Fibroblast of skin of left quadriceps (primary cell): Measurements from ENCODE around the gene PROM1.

Source experiments
- DNase-seq, 2 experiments: peaks; one replicate each; pipeline ENCODE4 v3.0.0-alpha.2; 2013; ENCODE audit warnings: low read depth in 2 of 2

Gene PROM1

DNA sequence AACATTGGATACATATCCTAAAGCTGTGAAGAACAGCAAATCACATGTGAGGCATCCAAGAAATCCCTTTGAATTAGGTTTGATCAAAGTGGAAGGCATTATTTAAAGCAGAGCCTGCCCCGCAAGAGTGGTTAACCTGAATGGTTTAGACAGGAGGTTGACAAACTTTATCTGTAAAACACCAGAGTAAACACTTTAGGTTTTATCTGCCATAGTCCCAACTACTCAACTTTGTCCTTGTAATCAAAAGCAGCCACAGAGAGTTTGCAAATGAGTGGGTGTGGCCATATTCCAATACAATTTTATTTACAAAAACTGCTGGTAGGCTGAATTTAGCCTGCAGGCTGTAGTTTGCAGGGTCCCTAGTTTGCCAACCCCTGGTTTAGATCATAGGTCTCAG, 95.6 kb downstream of the PROM1 start:
- no peak for DNase-seq

DNA sequence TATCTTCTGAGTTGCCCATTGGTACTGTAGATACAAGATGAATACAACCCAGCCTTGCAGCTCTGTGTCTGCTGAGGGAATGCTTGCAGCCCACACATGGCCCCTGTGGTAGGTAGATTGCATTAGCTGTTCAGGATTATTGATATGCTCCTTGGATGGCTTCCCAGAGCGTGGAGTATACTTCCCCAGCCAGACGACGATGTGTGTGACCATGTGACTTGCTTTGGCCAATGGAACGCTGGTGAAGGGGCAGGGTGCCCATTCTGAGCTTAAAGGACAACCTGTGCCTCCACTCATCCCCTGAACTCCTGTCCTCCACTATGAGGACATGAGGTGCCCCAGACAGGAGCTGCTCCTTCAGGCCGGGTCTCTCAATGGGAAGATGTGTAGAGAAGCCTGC, 96.9 kb downstream of the PROM1 start:
- DNase-seq: no peak

DNA sequence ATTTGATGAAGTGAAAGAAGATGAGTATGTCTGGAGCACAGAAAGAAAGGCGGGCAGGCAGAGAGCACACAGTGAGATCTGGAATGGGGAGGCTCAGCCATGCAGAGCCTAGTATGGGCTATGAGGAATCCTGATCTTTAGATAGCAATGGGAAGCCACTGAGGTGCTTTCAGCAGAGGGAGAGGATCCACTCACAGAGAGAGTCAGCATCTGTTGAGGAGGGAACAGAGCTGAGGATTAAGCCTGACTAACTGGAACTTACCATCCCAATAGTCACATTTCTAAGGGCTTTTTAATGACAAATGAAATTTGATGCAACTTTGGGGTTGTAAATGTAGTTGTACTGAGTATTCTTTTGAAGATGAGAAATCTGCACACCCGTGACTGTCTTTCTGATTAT, 100.2 kb downstream of the PROM1 start:
- DNase-seq: no peak

DNA sequence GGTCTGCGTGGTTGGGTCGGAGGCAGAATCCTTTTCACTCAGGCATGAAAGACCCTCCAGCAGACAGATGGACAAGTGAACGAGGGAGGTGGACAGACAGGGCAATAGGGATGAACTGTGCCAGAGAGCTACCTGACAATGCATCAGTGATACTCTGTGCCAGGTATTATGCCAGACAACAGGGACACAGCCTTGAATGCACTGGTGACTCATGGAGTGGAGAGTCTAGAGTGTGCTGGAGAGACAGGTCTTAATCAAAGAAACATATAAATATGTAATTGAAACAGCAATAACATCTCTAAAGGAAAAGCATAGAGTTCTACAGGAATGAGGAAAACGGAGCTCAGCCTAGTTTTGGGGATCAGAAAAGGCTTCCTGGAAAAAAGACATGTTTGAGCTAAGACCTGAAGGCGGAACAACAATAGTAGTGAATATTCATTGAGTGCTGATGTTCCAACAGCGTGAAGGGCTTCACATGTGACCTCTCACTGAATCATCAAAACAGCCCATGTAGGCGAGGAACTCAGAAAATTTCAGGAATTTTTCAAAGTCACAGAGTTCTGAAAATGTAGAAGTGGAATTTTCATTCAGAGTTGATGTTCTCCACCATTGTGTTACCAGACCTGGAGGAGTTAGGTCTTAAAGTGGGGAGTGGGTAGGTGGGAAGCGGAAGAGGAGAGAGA, 100.8 kb downstream of the PROM1 start:
- DNase-seq: no peak

DNA sequence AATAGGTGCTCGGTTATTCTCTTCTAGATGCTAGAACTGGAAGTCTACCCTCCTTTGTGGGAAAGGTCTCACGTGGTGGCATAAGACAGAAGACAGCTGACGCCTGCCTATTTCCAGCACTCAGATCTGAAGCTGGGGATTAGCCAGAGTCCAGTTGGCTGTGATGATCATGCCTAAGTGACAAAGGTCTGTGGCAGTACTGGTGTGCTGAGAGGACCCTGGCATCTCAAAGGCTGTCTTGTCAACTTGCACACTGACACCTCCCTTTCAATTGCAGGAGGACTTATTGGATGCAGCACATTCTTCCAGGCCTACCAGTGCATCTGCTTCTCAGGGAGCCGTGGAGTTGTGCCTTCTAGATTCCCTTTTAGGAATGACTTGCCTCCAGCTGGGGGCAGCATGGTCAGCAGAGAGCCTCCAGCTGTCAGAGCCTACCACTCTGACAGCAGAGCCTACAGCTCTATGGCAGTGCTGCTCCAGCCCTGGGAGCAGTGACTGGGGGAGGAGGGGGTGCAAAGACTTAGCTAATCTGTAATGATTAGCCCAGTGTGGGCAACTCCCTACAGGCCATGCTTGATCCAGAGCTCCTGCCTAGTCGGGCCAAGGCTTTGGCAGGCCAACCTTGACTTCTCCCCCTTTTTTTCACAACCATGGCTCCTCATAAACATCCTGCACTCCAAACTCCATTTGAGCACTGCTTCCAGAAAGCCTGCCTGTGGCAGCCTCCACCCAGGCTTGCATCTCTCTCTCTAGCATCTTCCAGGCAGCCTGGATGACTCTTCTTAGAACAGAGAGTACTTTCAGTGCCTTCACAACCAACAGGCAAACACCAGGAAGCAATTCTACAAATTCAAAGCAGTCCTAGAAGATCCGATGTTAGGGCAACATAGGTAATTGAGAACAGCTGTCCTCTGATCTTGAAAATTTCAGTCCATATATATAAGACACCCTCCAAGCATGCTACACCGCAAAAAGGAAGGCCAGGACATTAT, 107.1 kb downstream of the PROM1 start:
- DNase-seq: no peak

DNA sequence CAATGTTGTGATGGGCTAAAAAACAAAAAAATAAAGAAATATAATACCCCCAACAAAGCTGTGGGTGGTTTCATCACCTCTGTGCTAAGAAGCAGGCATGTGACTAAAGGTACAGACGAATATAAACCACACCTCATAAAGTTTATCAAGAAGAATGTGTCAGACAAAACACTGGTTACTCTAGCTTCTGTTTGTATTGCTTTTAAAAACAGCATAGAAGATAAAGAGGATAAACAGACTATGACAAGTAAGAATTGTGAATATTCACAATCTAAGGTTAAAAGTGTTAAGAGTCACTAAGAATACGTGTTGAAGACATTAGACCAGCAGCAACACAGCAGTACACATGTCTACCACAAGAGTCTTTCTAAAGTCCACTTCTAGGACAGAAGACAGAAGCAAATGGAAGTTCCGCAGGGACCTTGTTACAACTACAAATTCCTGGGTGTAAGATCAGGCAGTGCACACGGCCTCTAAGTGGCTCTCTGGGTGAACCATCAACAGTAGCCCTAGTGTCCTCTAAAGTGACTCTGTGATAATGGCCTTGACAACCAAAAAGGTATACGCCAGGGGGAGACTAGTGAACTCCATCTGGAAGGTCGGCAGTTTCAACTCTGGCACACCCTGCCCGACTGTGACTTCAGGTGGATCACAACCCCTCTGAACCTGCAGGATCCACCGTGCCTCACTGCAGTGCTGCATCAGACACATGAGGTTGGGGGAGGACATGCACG, 112.6 kb downstream of the PROM1 start:
- no peak for DNase-seq

DNA sequence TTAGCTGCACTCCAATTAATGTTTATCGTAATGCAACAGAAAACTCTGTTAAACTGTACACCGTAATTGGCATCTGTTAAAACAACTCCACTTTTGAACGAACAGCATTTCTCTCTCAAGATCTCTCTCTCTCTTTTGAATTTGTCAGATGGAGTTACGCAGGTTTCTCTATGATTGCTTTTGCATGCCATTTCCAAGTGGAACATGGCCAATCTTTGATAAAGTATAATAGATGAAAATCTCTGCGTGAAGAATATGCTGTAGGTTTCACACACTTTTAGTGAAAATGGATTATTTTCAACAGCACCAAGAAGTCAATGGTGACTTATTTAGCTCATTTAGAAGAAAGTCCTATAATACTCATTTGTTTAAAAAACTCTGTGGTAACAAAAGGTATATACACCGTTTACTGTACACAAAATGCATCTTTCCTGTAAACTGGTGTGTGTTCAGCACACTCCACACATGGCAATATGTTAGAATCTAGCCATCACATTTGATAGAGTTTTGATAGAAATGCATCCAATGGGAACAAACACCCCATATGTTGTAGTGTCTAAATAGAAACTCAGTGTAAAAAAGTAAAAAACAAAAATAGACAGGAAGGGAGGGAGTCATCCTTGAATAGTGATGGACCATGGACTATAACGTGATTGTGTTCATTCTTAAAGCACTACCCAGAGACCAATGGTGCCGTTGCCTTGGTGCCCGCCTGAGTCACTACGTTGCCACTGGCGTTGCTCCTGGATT, 115.1 kb downstream of the PROM1 start:
- no peak for DNase-seq

DNA sequence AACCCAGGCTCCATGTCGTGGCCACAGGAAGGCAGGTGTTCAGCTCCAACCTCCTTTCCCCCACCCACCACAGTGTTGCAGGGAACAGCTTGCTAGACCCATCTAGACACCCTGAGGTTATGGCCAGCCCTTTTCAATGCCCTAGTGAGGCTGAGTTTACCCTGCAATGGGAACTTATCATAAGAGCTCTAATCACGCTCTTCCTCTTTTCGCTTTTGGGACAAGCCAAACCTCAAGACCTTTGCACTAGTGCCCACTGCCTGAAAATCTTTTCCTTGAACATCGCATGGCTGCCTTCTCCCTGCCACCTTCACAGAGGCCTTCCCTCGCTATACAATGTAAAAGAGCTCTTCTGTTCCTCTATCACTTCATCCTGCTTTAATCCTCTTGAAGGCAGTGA, 118.5 kb downstream of the PROM1 start:
- DNase-seq: no peak

DNA sequence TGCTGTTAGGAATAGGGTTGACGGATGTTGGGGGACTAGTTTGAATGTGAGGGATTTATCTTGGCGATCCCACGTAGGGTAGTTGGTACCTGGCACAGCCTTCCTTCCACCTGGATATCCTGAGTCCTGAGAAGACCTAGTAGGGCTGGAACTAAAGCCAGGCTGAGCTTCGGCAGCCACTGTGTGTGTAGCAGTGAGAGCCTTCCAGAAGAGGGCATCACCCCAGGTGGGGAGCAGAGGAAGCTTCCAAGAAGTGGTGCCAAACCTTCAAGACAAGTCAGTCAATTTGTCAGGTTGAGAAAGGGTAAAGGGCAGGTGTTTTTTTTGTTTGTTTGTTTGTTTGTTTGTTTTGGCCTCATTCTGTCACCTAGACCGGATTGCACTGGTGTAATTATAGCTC, 119.7 kb downstream of the PROM1 start:
- no peak for DNase-seq

DNA sequence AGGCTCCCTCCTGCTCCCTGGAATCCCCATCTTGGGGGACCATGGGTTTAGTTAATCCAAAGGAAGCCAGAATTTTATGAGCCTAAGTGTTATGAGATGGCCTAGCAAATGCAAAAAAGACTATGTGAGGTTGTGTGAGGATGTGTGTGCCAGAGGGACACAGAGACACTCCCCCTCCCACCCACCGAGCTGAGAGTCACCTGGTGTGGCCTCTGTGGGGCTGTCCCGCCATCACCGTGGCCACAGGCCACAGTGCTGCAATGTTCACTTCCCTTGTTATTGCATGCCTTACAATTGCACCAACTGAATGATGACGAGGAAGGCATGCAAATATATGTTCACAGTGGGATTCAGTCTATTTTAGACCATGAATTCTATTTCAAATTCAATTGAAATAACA, 120.2 kb downstream of the PROM1 start:
- no peak for DNase-seq

DNA sequence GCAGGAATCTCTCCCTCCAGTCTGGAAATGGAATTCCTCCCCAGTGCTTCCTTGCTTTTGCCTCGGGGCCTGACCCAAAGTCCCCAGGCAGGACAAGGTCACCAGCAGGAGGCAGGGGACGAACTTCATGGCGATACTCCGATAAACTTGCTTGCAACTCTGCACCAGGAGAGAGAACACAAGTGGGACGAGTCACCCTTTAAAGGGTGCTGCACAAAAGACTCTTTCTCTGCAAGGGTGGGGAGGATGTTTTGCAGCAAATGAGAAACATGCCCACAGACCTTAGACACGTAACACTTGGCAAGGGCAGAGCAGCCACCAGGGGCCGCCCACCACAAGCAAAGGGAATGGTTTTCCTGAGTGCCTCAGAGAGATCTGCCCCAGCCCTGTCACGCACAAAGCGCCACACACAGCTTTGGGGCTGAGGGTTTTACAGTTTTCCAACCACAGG, 120.8 kb downstream of the PROM1 start, which contains the start of gene FGFBP2:
TSS of gene FGFBP2 (minus strand) at position 175 of the 451 bp plus-strand sequence. CDS start at position 129, 46 bp downstream.
- peak; percentile 29 to 36 for DNase-seq

DNA sequence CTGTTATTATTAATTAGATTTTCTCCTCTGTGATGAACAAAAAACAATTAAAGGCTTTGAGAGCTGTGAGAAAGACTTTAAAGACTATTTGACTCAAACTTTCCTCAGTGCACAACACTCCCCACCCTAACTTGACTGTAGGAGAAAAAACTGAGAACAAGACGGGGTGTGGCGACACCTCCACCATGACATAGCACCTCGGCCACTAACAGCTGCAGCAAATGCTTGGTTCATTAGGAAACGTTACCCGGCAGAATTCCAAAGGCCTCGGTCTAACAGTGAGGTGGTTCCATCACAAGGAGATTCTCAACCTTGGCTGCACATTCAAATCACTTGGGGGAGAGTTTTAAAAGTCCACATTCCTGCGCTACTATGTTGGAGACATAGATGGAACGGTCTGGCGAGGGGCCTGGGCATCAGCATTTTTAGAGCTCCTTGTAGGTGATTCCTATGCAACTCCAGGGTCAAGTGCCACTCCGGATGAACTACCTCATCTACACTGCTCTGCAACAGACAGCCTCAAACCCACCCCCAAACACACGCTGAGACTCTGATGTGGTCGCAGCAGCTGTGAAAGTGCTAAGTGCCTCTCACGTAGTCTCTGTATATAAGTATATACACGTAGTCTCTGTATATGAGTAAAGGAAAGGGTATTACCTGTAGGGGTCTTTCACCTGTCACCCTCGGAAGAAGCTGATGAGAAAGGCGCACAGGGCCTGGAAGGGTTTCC, 121.9 kb downstream of the PROM1 start:
- DNase-seq: no peak

DNA sequence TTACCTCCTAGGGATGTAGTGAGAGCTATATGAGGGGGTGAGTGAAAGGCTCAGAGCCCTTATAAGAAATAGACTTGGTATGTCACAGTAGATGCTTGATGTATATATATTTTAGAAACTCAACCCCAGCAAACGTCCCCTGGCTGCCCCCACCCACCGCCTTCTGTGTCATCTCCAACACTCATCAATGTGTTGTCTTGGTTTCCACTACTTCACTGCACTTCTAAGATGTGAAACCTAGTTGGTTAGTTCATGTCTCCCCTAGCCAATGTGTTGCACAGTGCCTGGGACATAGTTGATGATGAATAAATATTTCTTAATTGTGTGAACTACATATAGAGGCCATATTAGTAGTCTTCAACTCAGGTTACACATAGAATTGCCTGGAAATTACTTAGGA, 125.3 kb downstream of the PROM1 start:
- no peak for DNase-seq

DNA sequence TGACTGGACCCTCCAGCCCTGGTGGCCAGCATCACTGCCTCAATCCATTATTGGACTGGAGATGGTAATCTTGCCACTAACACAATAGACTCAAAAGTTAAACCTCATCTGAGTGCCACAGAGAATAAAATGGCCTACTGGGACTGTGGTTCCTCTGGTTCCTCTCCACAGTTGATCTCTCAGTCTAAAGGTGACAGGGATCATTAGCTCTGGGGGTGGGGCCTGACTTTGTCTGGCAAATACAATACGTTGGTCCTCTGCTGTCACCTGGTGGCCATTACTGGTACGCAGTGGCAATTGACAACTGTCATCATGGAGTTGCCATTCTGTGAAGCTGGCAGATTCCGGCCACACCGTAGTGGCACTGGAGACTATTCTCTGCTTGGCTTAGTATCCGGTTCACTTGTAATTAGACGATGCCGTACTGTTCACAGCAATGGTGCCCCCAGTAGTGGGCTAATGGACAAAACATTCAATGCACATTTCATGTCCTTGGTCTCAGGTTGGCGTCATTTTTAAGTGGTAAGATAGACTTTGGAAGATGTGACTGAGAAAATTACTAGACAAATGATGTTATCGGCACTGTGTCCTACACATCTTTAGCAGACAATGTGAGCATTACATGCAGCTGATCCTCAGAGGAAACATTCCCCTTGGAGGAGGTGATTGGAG, 127.5 kb downstream of the PROM1 start:
- DNase-seq: peak; percentile 16

DNA sequence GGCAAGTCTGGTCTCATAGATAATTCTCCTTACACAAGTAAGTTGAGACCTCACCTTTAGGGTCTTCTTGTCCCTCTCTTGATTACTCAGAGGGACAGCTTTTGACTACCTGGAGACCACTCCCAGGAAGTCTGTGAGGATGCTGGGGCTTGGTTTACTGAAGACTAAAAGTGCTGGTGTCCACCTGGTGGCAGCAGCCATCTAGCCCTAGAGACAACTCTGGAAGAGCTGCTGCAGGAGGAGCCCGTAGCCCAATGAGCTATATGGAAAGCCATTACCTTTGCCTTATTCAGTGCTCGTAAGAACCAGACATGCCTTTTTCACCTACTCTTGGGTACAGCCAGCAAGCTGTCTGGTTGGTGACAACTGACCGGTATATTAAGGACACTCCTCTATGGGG, 128.2 kb downstream of the PROM1 start:
- no peak for DNase-seq

DNA sequence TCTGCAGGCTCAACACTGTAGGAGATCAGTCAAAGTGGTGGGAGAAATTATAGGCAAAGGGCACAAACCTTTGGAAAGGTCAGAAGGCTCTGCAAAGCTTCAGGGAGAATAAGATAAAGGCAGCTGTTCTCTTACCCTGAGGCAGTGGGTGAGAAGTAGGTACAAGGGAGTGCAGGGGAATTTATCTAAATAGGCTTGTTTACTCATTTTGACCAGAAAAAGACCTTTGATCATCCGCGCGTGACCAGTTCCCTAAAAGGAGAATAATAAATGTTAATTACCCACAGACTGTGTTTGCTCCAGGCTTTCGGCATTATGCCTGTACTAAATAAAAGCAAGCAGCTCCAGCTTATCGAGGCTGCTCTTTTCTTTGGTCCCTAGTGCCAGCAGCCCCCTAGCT, 130.2 kb downstream of the PROM1 start:
- no peak for DNase-seq

DNA sequence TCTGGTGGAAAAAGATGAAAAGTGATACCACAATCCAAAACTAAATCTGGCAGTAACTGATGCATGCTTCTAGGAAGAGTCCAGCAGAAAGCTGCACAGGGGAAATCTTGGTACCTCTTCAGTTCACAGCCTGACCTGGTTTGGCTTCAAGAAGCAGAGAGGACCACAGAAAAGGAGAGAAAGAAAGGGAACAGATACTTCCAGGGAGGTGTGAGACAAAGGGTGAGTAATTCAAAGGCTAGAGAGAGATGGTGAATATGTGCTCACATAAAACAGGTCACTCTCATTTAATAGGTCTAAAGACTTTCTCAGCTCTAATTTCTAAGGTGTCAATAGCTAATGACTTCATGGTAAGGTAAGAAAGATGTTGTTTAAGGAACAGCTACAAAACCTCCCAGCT, 132.0 kb downstream of the PROM1 start:
- no peak for DNase-seq

DNA sequence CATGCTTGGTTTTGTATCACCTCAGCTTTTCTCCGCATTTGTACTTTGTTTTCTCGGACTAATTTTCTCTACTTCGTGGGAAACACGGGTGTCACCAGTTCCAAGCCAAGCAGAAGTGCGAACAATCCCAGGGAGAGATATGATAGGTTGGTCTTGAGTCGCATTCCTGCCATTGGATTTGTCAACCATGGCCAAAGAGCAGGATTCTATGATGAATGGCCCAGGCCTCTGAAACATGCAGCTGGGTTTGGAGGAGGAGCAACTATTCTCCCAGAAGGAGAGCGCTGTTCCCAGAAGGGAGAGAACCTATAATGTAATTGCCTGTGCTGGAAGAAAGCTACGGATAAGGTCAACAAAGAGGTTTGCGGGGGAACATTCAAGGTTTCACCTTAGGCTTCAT, 135.0 kb downstream of the PROM1 start:
- no peak for DNase-seq

DNA sequence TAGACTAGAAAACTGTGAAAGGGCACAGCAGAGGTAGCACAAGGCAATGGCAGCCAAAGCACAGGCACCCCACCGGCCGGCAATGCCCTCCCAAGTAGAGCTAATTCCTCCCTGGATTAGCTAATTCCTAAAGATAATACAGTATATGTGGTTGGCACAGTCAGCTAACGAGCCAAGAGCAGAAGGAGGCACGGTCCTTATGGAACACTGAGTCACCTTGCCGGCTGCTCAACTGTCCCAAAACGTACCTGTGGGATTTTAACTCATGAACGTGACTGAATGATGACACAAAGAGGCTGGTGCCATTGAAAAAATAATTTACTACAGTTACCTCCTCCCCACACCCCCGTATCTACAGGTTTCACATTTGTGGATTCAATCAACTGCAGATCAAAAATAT, 136.1 kb downstream of the PROM1 start:
- DNase-seq: no peak

DNA sequence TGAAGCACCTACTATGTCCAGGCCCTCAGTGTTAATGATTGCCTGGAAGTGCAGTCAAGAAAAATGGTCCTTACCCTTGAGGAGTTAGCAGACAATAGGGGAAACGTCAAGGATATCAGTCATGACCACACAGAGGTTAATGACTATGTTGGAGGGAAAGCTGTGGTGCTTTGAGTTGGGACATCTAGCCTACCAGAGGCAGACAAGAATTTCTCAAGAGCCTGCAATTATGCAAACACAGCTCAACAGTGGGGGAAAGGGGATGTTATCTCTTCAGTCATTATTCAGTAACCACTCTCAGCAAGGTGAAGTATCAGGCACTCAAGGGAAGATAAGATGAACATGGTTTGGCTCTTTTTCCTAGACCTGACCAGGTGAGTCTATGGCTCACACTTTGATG, 138.3 kb downstream of the PROM1 start:
- no peak for DNase-seq
